HCT116 (cell line): ENCODE measurements around the gene DPF1. TPM values are rescaled to one million over a fixed set of nuclear protein-coding genes. Genes with fewer than 3 reads are reported as not detected.

ENCODE experiments used
- ATAC-seq: fragments of 200-7000 bp; cut with Tn5 transposase; 2 replicates; pipeline ENCODE4 v1.9.1; 2020; ENCODE audit warnings: mild to moderate bottlenecking, moderate library complexity
- BruUV-seq: library from RNA; stranded (reverse); fragments of 400-500 nt; replicated peaks from 2 replicates; lab custom pipeline; 2021; lab: Mats Ljungman, UMichigan
- CTCF ChIA-PET: fragments of 300-600 bp; sonication (Branson Sonifier 250); formaldehyde crosslinking; loops from one replicate; lab custom pipeline; 2021; ENCODE audit warnings: antibody characterized with exemption; lab: Charles Lee
- POLR2A ChIA-PET: fragments of 300-600, 350-600 bp; sonication (Branson Sonifier 250); formaldehyde crosslinking; loops from one replicate; lab custom pipeline; 2021; ENCODE audit warnings: antibody characterized with exemption; lab: Charles Lee
- RAD21 ChIA-PET, 2 experiments: fragments of 300-600 bp; sonication (Branson Sonifier 250); formaldehyde crosslinking; loops; one replicate each; lab custom pipeline; 2023; ENCODE audit warnings: low total read pairs in 2 of 2; ENCODE audit not compliant: uncharacterized antibody in 2 of 2, unreplicated experiment in 2 of 2, low non-redundant PET in 1 of 2; lab: Charles Lee
- DNase-seq: peaks from one replicate; pipeline ENCODE4 v3.0.0-alpha.2; 2010; ENCODE audit warnings: low read depth, low spot score
- H2AFZ ChIP-seq: fragments of 200-600 bp; shearing (Covaris generic), sonication (generic); 2 replicates; pipeline ENCODE4 v1.6.1; 2017; ENCODE audit warnings: low read depth, mixed run types, mixed read lengths, antibody characterized with exemption, low read length; ENCODE audit not compliant: poor library complexity, severe bottlenecking
- H3K27ac ChIP-seq: 2 replicates; pipeline ENCODE4 v1.5.1; 2012; ENCODE audit warnings: low read depth, low read length
- H3K27me3 ChIP-seq: fragments of 200-600 bp; sonication (generic); 2 replicates; pipeline ENCODE4 v1.6.1; 2016; ENCODE audit warnings: mixed run types, low read length, mixed read lengths; ENCODE audit not compliant: insufficient read depth
- H3K36me3 ChIP-seq, 2 experiments: fragments of 200-500 bp in 1 of 2; fragments of 200-600 bp in 1 of 2; sonication (Bioruptor generic) in 1 of 2; sonication (generic) in 1 of 2; 2 replicates each; pipeline versions ENCODE4 v1.5.1 to v1.6.1; 2014 to 2016; ENCODE audit warnings: low read length in 2 of 2, inconsistent platforms in 1 of 2, mixed read lengths in 1 of 2, mixed run types in 1 of 2; ENCODE audit not compliant: insufficient read depth in 2 of 2, control insufficient read depth in 1 of 2
- H3K4me1 ChIP-seq, 2 experiments: fragments of 200-600 bp in 1 of 2; sonication (generic) in 1 of 2; 2 replicates each; pipeline versions ENCODE4 v1.5.1 to v1.6.1; 2012 to 2017; ENCODE audit warnings: low read length in 2 of 2, inconsistent platforms in 1 of 2, mild to moderate bottlenecking in 1 of 2, mixed read lengths in 1 of 2, mixed run types in 1 of 2, moderate library complexity in 1 of 2; ENCODE audit not compliant: insufficient read depth in 2 of 2, control insufficient read depth in 1 of 2
- H3K4me2 ChIP-seq: fragments of 200-600 bp; sonication (generic); 2 replicates; pipeline ENCODE4 v1.6.1; 2017; ENCODE audit warnings: mixed run types, low read length, mixed read lengths
- H3K4me3 ChIP-seq, 2 experiments: fragments of 200-600 bp in 1 of 2; sonication (generic) in 1 of 2; replicated peaks in 1 of 2; 2 replicates each; pipeline ENCODE4 v1.5.1; 2011 to 2016; ENCODE audit warnings: low read length in 2 of 2, control low read depth in 1 of 2, low read depth in 1 of 2, mild to moderate bottlenecking in 1 of 2, mixed read lengths in 1 of 2, mixed run types in 1 of 2
- H3K79me2 ChIP-seq: fragments of 200-600 bp; sonication (generic); 2 replicates; pipeline ENCODE4 v1.6.1; 2017; ENCODE audit warnings: mild to moderate bottlenecking, mixed run types, low read length, moderate library complexity, mixed read lengths; ENCODE audit not compliant: insufficient read depth
- H3K9ac ChIP-seq: fragments of 200-600 bp; sonication (generic); 2 replicates; pipeline ENCODE4 v1.6.1; 2016; ENCODE audit warnings: low read length, mixed read lengths
- H3K9me2 ChIP-seq: fragments of 200-600 bp; sonication (generic), shearing (Covaris generic); 2 replicates; pipeline ENCODE4 v1.6.1; 2017; ENCODE audit warnings: mixed run types, mild to moderate bottlenecking, moderate library complexity; ENCODE audit not compliant: insufficient read depth
- H3K9me3 ChIP-seq, 2 experiments: fragments of 200-500 bp in 1 of 2; fragments of 200-600 bp in 1 of 2; sonication (Bioruptor generic) in 1 of 2; sonication (generic) in 1 of 2; 2 replicates each; pipeline ENCODE4 v1.6.1; 2014 to 2017; ENCODE audit warnings: low read length in 2 of 2, mixed read lengths in 2 of 2, inconsistent platforms in 1 of 2, low read depth in 1 of 2, mild to moderate bottlenecking in 1 of 2, mixed run types in 1 of 2, moderate library complexity in 1 of 2; ENCODE audit not compliant: control insufficient read depth in 1 of 2, insufficient read depth in 1 of 2
- H4K20me1 ChIP-seq: fragments of 200-600 bp; sonication (generic), shearing (Covaris generic); 2 replicates; pipeline ENCODE4 v1.6.1; 2017; ENCODE audit warnings: mixed run types, mild to moderate bottlenecking, moderate library complexity; ENCODE audit not compliant: insufficient read depth
- ATF3 ChIP-seq: IDR thresholded peaks from 2 replicates; pipeline ENCODE4 v1.6.1; 2012
- CBX3 ChIP-seq: IDR thresholded peaks from 2 replicates; pipeline ENCODE4 v1.6.1; 2012; ENCODE audit warnings: low read depth
- CEBPB ChIP-seq: IDR thresholded peaks from 2 replicates; pipeline ENCODE4 v1.6.1; 2012; ENCODE audit warnings: low read depth
- CTCF ChIP-seq, 3 experiments: fragments of 200-600 bp in 1 of 3; sonication (generic) in 1 of 3; IDR thresholded peaks in 2 of 3; conservative IDR thresholded peaks in 1 of 3; 2 replicates each; pipeline ENCODE4 v1.5.1; 2012 to 2017; ENCODE audit warnings: low read depth in 2 of 3, low read length in 2 of 3, antibody characterized with exemption in 1 of 3, borderline replicate concordance in 1 of 3, control low read depth in 1 of 3, mild to moderate bottlenecking in 1 of 3, mixed read lengths in 1 of 3, mixed run types in 1 of 3, moderate library complexity in 1 of 3; ENCODE audit not compliant: insufficient read depth in 1 of 3
- ELF1 ChIP-seq: IDR thresholded peaks from 2 replicates; pipeline ENCODE4 v1.6.1; 2012; ENCODE audit warnings: low read depth, borderline replicate concordance
- EZH2 ChIP-seq: fragments of 200-600 bp; sonication (generic); IDR thresholded peaks from 2 replicates; pipeline ENCODE4 v1.6.1; 2017; ENCODE audit warnings: antibody characterized with exemption, mixed run types
- EZH2phosphoT487 ChIP-seq: fragments of 200-600 bp; IDR thresholded peaks from 2 replicates; pipeline ENCODE4 v1.6.1; 2018; ENCODE audit warnings: antibody characterized with exemption, borderline replicate concordance
- FOSL1 ChIP-seq: IDR thresholded peaks from 2 replicates; pipeline ENCODE4 v1.6.1; 2012; ENCODE audit warnings: low read depth
- MAX ChIP-seq: IDR thresholded peaks from 2 replicates; pipeline ENCODE4 v1.6.1; 2012
- POLR2A ChIP-seq: IDR thresholded peaks from 2 replicates; pipeline ENCODE4 v1.7.0; 2011; ENCODE audit warnings: borderline replicate concordance; ENCODE audit not compliant: insufficient read depth, insufficient read length; ENCODE audit errors: extremely low read depth
- POLR2AphosphoS5 ChIP-seq: IDR thresholded peaks from 2 replicates; pipeline ENCODE4 v1.6.1; 2011; ENCODE audit warnings: mild to moderate bottlenecking, low read depth, low read length, moderate library complexity
- RAD21 ChIP-seq: IDR thresholded peaks from 2 replicates; pipeline ENCODE4 v1.6.1; 2012; ENCODE audit warnings: low read depth, mild to moderate bottlenecking
- REST ChIP-seq: IDR thresholded peaks from 2 replicates; pipeline ENCODE4 v1.6.1; 2012; ENCODE audit warnings: low read depth
- SIN3A ChIP-seq: IDR thresholded peaks from 2 replicates; pipeline ENCODE4 v1.6.1; 2012; ENCODE audit warnings: low read depth
- SP1 ChIP-seq: IDR thresholded peaks from 2 replicates; pipeline ENCODE4 v1.6.1; 2012; ENCODE audit warnings: low read depth
- SRF ChIP-seq: IDR thresholded peaks from 2 replicates; pipeline ENCODE4 v1.6.1; 2012; ENCODE audit warnings: low read depth
- ZBTB33 ChIP-seq: IDR thresholded peaks from 2 replicates; pipeline ENCODE4 v1.6.1; 2011; ENCODE audit warnings: mild to moderate bottlenecking, low read length, moderate library complexity; ENCODE audit not compliant: insufficient replicate concordance; ENCODE audit errors: extremely low read depth
- ZFX ChIP-seq: fragments of 450-650 bp; IDR thresholded peaks from 2 replicates; pipeline ENCODE4 v1.6.1; 2017
- intact Hi-C: fragments of 100-400 bp; cut with micrococcal nuclease; formaldehyde crosslinking; loops from 2 replicates; pipeline ENCODE4 v1.10.0; 2022
- total RNA-seq: library from RNA; stranded (reverse); gene quantifications from one replicate; pipeline ENCODE4 v1.2.1, GENCODE V29; 2021; ENCODE audit not compliant: unreplicated experiment

The DPF1 gene
- total RNA-seq, 1 experiment from 2014 or later = 9.7 TPM

GRCh38 chr19:38264486-38265212, 40.6 kb upstream of the DPF1 start, which contains the start of gene SPINT2:
SPINT2 (plus strand) TSS chr19:38264573; CDS start chr19:38264893, 320 bp downstream.
- Histone ChIP-seq H3K9me3 (no peaks in the 10 kb centered on the region), H3K9me2 (no peaks in the 10 kb centered on the region), H2AFZ (no peak within 1 kb of the TSS), H3K79me2 (peaks cover 52% of the 10 kb centered on the region), H3K27ac (peak within 1 kb of the TSS; percentile 99), H3K36me3 (no peaks in the 10 kb centered on the region; a peak in 1 of 4 replicates), H3K9ac (peak within 1 kb of the TSS; percentile 88), H4K20me1 (no peaks in the 10 kb centered on the region; the same call in 1 of the 2 replicates), H3K4me3 (peak within 1 kb of the TSS; percentile 81 to 100), H3K4me2 (peak within 1 kb of the TSS; percentile 90), H3K27me3 (no peaks in the 10 kb centered on the region), H3K4me1 (peaks cover 48 to 65% of the 10 kb centered on the region in 2 experiments)
- CTCF ChIA-PET = interaction anchor here (0.7 to 1.2 kb wide), 6 partner anchors 21 to 1528 kb away, joined by 3 to 8 read pairs (median 4); partner anchors contain the start of gene CATSPERG
- RAD21 ChIA-PET = interaction anchor here (1.0 to 1.5 kb wide), 2 partner anchors 12 to 123 kb away, joined by 3 to 4 read pairs; partner anchors contain the start of gene GGN (in 1 of the 2)
- no TSS peak for BruUV-seq
- DNase-seq (peak; percentile 67), ATAC-seq (peak; percentile 84)
- POLR2A ChIA-PET = interaction anchor here (0.7 to 2.9 kb wide), 17 partner anchors 11 to 1142 kb away, joined by 3 to 15 read pairs (median 5); partner anchors contain the start of genes C19orf33 and GGN
- intact Hi-C loops = loop anchor here (1.0 kb wide), 1 partner anchor 40 kb away; the partner anchor contains the start of gene C19orf33
- TF ChIP-seq REST = no peak
- TF ChIP-seq CBX3 = no peak
- no peak for TF ChIP-seq EZH2
- TF ChIP-seq POLR2A = peak; percentile 71
- TF ChIP-seq SIN3A = 0 out of 2 replicates have a peak, but pooled peaks have one; percentile 64
- TF ChIP-seq POLR2AphosphoS5 = peak; percentile 95
- no peak for TF ChIP-seq SP1
- TF ChIP-seq SRF = no peak
- TF ChIP-seq RAD21 = no peak
- TF ChIP-seq EZH2phosphoT487 = no peak
- no peak for TF ChIP-seq ELF1
- TF ChIP-seq FOSL1 = no peak
- peak; percentile 86 for TF ChIP-seq MAX
- no peak for TF ChIP-seq CTCF (IDR thresholded peaks at IDR 0.05 in 2 of 3, conservative IDR thresholded peaks at IDR 0.05 in 1 of 3; ENCODE audit: borderline replicate concordance in 1 of 3, insufficient read depth in 1 of 3, low read depth in 2 of 3, low read length in 2 of 3)
- peak; percentile 55 for TF ChIP-seq ZFX
- peak; percentile 81 for TF ChIP-seq ZBTB33
- TF ChIP-seq CEBPB = no peak
- TF ChIP-seq ATF3 = no peak
